NCI-H1694 treated with DMSO at 0.1 percent for 48 hours (cell line): ENCODE results near the gene AFAP1.

ENCODE experiments used
- DNase-seq: peaks from one replicate; lab custom pipeline; 2025; lab: John Stamatoyannopoulos, UW

The AFAP1 gene

DNA sequence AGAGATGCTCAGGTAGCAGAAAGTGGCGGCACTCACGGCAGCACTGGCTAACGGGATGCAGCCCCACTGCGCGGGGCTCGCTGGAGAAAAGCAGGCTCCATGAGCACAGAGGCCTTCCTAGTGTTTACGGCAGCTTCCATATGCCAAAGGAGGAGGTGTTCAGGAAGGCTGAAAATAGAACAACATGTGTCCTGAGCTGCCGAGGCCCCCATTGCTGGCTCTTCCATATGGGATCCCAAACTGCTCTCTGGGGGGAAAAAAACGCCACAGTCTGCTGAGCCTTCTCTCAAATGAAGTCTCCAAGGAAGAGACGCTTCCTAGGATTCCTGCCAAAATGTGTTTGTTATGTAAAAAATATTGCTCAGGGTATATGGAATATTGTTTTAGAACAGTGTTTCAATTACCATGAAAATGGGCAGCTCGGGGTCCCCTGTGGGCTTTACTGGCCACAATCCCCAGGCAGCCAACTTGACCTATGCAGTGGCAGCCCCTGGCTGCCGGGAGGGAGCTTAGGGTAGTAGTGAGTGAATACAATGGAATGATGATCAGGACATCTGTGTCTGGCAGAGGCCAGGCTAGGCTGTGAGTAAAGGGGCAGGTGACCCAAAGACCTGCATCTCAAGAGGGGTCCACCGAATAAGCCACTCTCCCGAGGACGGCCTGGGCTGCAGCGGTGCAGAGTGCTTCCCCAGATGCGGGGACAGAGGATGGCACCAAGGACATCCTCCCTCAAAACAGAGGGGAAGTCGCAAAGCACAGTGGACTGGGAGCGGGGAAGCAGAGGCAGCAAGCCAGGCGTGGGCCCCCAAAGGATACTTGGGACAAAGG is 170.1 kb downstream of the AFAP1 start:
- DNase-seq: peak; percentile 86

- DNase-seq: no peak
Measured at GRCh38 chr4:7768736-7769135, 170.9 kb downstream of the AFAP1 start.

DNA sequence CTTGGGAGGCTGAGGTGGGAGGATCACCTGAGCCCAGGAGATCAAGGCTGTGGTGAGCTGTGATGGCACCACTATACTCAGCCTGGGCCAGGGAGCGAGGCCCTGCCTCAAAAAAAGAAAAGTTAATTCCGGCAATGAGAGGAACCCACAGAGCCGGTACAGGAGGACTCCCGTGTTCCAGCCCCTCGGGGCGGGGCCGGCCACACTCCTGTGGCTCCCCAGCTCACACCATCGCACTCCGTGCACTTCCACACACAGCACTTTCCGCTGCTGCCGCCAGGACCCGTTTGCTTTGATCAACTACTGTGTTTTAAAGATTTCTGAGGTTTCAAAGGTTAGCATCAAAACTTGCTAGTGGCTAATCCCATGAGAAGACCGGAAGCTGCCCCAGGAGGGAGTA is 171.7 kb downstream of the AFAP1 start:
- DNase-seq: no peak

DNA sequence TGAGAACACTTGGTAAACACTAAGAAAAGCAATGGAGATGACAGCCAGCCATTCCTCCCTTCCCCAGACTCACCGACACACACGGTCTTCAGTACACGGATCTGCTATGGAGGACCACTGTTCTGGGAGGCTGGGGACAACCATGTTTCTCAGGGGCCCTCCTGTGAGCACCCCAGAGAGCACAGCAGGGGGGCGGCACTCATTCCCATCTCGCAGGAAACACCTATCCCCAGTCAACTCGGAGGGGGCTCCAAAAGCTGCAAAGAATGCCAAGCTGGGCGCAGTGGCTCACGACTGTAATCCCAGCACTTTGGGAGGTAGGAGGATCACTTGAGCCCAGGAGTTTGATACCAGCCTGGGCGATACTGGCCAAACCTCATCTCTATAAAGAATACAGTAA is 172.1 kb downstream of the AFAP1 start:
- no peak for DNase-seq

DNA sequence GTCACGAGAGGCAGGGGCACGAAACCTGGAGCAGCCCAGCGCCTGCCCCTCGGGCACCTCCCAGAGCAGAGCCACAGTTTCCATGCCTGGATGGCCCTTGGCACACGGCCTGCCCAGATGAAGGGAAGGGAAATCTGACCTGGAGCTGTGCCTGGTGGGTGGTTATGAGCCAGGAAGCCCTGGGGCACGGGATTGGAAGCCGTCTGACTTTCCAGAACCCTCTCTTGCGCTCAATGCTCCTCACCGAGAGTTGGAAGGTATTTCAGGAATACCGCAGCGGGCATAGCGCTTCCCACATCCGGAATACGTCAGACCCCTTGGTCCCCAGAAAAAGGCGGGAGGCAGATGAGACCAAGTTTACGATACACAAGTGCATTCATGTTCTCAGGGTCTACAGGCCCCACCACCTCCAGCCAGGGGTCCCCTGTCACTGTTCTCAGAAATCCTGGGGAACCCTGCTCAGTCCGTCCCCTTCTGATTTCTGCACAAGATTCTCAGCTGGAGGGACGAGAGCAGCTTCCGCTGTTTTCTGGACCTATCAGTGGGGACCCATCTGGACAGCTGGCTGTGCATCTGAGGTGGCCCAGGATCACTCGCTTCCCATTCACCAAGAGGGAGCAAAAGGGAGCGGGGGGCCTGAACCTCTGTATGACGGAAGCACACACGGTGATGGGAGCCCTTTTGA is 172.9 kb downstream of the AFAP1 start:
- DNase-seq: no peak

- no peak for DNase-seq
Measured at GRCh38 chr4:7766086-7766485, 173.6 kb downstream of the AFAP1 start.

- no peak for DNase-seq
Measured at GRCh38 chr4:7765666-7766065, 174.0 kb downstream of the AFAP1 start.

DNA sequence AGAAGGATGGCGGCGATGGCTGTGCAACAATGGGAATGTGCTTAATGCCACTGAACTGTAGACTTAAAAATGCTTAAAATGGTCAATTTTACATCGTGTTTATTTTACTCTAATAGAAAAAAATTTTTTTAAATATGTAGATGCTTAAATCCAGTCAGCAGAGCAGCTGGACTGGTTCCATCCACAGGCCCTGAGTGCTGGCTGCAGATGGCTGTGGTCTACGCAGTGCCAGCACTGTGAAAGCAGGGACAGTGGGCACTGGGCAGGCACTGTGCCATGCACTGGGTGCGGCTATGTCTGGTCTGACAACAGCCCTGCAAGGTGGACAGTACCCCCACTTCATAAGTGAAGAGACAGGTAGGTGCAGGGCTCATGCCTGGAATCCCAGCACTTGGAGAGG is 175.2 kb downstream of the AFAP1 start:
- no peak for DNase-seq

- DNase-seq: no peak
Measured at GRCh38 chr4:7763788-7764187, 175.9 kb downstream of the AFAP1 start.

DNA sequence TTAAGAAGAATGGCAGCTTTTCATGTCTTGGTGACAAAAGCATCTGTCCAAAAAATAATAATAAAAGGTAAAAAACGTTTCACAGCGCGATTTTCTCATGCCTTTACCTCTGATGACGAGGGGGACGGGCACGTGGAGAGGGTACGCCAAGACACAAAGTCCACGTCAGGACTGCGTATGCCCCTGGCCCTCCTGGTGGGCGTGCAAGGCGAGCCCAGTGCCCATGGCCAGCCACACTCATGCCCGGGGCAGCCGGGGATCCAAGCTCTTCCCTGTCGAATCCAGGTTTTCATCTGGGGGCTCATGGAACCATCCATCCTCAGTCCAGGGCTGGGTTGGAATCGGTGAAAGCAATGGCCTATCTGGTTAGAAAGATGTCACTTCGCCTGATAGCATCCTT is 176.6 kb downstream of the AFAP1 start:
- DNase-seq: no peak

DNA sequence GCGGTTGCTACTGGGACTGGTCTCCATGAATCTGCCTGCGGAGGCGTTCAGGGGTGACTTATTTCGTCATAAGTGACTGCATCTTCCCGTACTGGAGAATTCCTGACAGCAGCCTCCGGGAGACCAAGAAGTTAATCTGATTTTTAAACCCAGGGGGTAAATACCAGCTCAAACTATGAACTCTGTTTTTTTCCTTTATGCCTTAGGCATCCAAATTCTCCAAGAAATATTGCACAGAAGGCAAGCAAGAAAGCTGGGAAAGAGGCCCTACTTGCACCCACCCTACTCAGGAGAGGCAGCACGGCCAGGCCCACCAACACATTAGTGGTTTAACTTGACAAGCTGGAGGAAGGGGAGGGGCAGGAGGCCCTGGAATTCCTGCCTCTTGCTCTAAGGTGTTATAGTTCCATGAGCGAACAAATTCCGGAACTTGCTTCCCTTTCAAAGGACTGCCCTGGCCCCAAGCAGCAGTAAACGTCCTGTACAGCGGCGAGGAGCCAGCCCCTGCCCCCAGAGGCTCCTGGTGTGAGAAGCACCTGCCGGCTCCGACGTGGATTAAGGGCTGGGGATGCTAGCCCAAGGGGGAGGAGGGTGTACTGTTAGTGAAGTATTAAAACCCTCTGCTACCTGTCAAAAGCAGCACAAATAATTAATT is 177.2 kb downstream of the AFAP1 start:
- no peak for DNase-seq

DNA sequence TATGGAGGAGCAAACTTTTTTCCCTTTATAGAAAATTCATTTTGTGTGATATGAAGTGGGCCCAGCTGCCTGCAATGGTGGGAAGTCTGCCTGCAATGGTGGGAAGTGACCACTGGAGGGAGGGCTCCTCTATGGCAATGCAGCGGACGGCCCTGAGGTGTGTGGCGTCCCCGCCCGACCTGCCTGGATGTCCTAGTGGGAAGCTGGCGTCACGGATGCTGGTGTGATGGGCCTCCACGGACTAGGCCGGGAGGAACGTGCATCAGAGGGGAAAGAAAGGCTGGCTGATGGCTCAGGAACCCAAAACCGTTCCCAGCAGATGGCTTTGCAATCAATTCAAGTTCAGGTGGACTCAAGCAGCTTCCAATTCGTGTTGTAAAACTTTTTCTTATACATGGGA is 177.9 kb downstream of the AFAP1 start:
- peak; percentile 3 for DNase-seq

DNA sequence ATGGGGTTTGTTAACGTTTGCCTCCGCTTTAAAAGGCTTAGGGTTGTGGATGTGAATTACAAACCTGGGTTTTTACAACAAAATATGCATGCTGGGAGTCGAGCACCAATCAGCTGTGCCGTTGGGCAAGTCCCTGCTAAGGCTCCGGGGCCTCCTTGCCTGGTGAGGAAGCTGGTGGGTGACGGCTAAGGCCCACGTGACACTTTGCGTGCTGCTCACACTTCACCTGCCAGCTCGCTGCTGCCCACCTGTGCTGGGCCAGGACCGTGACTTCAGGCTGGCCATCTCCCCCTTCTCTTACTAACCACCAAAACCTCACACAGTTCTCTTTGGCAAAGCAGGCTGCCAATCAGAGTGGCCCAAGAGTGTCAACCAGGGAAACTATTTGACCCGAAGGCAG is 178.3 kb downstream of the AFAP1 start:
- DNase-seq: no peak

DNA sequence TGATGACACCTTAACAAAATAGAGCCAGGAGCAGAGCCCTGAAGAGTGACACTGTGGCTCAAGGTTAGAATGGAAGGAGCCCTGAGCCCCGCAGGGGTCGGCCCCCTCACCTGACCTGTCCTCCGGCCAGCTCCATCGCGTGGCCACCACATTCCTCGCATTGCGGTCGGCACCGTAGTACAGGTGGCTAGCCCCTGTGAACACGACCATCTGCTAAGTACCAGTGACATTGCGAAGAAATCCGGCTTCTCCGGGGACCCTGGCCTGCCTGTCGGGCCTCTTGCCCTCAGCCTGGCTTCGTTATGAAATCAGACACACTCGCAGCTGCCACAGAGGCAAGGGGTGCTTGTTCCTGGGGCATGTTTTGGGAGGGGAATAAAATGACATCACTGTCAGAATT is 179.0 kb downstream of the AFAP1 start:
- DNase-seq: no peak

DNA sequence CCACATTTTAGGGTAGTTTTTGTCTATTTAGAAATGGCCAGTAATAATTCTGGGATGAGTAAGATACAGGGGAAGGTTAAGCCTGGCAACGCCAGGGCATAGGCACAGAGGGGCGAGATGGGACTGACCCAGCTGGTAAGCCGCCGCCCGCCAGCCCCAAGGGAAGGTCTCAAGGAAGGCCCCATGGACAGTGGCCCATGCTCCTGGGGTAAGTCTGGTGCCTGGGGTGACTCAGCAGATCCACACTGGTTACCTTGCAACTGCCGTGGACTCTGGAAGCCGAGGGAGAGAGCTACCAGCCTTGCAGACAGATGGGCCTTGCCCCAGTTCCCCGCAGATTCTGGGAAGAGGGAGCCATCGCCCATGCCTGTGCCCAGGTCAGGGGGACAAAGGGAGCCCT is 179.4 kb downstream of the AFAP1 start:
- no peak for DNase-seq

DNA sequence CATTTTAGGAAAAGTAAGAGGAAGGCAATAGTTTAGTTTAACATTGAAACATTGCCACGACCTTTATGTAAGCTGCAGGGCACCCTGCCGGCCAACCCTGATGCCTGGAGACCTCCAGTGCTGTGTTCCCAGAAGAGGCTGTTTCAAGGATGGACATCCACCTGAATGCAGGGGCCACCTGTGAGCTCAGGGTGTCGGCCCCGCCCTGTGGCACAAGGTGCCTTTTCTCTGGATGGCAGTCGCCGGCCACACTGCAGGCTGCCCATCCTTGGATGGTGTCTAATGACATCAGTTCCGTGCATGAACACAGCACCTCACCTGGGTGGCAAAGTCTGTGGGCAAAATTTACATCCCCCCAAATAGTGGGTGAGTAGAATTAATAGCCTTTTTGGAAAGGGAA is 180.0 kb downstream of the AFAP1 start:
- DNase-seq: no peak

DNA sequence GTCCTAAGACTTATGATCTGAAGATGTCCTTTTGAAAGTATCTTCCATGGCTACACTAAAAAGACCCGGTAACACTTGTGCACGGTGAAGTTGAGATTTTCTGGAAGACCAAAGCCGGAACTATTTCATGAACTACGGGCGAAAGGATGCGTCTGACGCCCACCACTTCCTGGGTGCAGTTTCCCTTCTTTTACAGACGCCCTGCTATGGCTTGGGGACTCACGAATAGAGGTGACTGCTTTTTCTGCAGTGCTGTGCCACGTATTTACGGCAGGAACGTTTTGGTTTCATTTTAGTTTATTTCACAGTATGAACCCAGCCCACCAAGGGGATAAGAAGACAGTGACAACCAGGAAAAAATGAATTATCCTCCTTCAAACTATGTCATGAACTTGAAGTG is 180.4 kb downstream of the AFAP1 start:
- no peak for DNase-seq

DNA sequence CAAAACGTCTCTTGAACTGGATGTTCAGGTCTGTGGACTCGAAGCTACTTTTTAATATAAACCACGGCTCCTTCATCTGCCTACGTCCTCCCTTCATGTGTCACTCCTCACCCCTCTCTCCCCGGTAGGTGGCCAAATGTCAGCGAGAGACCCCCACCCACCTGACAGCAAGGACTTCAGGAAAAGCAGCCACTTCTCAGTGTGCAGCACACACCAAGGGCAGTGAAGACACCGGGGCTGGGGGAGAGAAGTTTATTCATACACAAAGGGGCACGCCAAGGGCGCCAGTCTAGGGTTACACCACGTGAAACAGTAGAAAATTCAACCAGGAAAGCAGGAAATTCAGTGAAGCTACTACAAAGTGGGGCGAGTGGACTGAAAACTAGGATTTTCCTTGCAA is 181.2 kb downstream of the AFAP1 start:
- DNase-seq: no peak

DNA sequence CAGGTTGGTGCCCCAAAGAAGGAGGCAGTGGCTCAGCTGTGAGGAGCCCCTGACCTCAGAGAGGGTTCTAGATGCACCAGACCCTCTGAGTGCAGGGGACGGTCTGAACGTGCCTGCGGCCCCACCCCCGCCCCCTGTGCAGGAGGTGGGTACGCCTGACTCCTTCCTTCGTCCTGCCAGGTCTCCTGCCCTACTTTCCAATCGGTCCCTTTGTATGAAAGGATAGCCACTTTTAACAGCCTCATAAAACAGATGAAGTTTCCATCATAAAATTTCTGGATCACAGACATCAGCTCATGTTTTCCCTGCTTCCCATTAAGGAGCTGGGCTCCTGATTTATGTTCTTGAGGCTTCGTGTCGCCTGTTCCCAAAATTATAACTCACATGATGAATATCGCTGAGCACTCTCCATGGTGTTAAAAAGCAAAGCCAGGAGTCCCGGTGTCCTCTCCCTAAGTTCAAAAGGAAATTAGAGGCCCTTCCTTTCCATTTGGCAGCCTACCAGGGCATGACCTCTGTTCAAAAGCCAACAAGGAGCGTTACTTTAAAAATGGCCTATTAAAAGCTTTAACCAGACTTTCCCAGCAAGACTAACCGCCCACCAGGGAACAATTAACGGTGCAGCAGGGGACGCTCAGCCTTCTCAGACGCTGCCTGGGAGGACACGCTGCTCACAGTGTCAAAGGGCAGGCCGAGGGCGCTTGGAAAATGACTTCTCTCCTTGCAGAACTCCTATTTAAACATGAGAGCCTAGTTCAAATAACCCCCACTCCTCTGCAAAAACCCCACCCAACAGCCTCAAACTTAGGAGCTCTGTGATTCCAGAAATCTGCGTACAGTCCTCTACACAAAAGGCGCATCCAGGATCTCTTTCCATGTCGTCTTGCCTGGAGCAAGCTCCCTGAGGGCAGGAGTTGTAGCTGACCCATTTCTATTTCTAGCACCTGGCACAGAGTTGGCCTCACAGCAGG is 181.9 kb downstream of the AFAP1 start:
- DNase-seq: no peak

- DNase-seq: no peak
Measured at GRCh38 chr4:7756561-7757355, 182.9 kb downstream of the AFAP1 start.

- DNase-seq: no peak
Measured at GRCh38 chr4:7756071-7756470, 183.6 kb downstream of the AFAP1 start.
